Cardiac muscle cell (in vitro differentiated cells and primary cell): ENCODE results near the gene QRICH1. TPM values are rescaled to one million over a fixed set of nuclear protein-coding genes. Genes with fewer than 3 reads are reported as not detected.

Source experiments
- DNase-seq, 2 donors: peaks; one replicate each; pipeline versions ENCODE4 v3.0.0 to v3.0.0-alpha.2; 2010 to 2017; ENCODE audit warnings: low read depth in 1 of 2, low spot score in 1 of 2
- H3K27ac ChIP-seq: fragments of 200-600 bp; sonication (generic); 2 replicates; pipeline ENCODE4 v1.5.1; 2016
- H3K27me3 ChIP-seq: fragments of 200-600 bp; sonication (generic); 2 replicates; pipeline ENCODE4 v1.6.0; 2016; ENCODE audit warnings: control low read depth
- H3K36me3 ChIP-seq: fragments of 200-600 bp; sonication (generic); 2 replicates; pipeline ENCODE4 v1.5.1; 2016; ENCODE audit warnings: control low read depth
- H3K4me1 ChIP-seq: fragments of 200-600 bp; sonication (generic); 2 replicates; pipeline ENCODE4 v1.8.1; 2017; ENCODE audit warnings: low read depth, mild to moderate bottlenecking, mixed run types
- H3K4me3 ChIP-seq: fragments of 200-600 bp; sonication (generic); 2 replicates; pipeline ENCODE4 v1.5.1; 2016; ENCODE audit warnings: mild to moderate bottlenecking
- H3K9me3 ChIP-seq: fragments of 200-600 bp; sonication (generic); 2 replicates; pipeline ENCODE4 v1.5.1; 2017; ENCODE audit warnings: low read depth, mild to moderate bottlenecking, control low read depth
- CTCF ChIP-seq: IDR thresholded peaks from 2 replicates; pipeline ENCODE4 v1.5.1; 2012; ENCODE audit warnings: low read depth, mild to moderate bottlenecking, low read length
- polyA plus RNA-seq: library from polyadenylated mRNA; unstranded; fragments of >200 nt; fragmentation: Nextera tagmentation; extraction: Ambion mirVana; gene quantifications from 2 replicates; pipeline ENCODE4 v1.2.1, GENCODE V29; 2016
- total RNA-seq: library from RNA; depleted of rRNA; stranded (reverse); fragments of >200 nt; gene quantifications from 2 replicates; pipeline ENCODE4 v1.2.3, GENCODE V29; 2016

Gene QRICH1
- total and polyA plus RNA-seq, 2 experiments from 2014 or later, result 44.3 to 116 TPM

GRCh38 chr3:49023775-49024174, 70.1 kb downstream of the QRICH1 start:
- no peak overlapping the region for H3K27ac ChIP-seq
- TF ChIP-seq CTCF, result no peak
- peaks cover 11% of the 10 kb centered on the region for H3K4me1 ChIP-seq
- no peak for DNase-seq
- H3K9me3 ChIP-seq, result no peaks in the 10 kb centered on the region
- H3K27me3 ChIP-seq, result no peaks in the 10 kb centered on the region
- H3K36me3 ChIP-seq, result peaks cover 30% of the 10 kb centered on the region
- no peak overlapping the region for H3K4me3 ChIP-seq

- no peak for DNase-seq
- no peak for TF ChIP-seq CTCF
- H3K4me1 ChIP-seq, result peaks cover 11% of the 10 kb centered on the region
- H3K9me3 ChIP-seq, result no peaks in the 10 kb centered on the region
- peaks cover 30% of the 10 kb centered on the region for H3K36me3 ChIP-seq
- no peaks in the 10 kb centered on the region for H3K27me3 ChIP-seq
- H3K4me3 ChIP-seq, result peak overlapping the region; percentile 55
- peak overlapping the region; percentile 96 for H3K27ac ChIP-seq
Measured at GRCh38 chr3:49022688-49023171, 71.1 kb downstream of the QRICH1 start.

- DNase-seq, result peak; percentile 95 to 96
- Histone ChIP-seq H3K27me3 (no peaks in the 10 kb centered on the region), H3K4me1 (peaks cover 15% of the 10 kb centered on the region), H3K9me3 (no peaks in the 10 kb centered on the region), H3K36me3 (peaks cover 27% of the 10 kb centered on the region), H3K27ac (peak within 1 kb of the TSS; percentile 96), H3K4me3 (peak within 1 kb of the TSS; percentile 55)
- TF ChIP-seq CTCF, result peak; percentile 90
Measured at GRCh38 chr3:49021813-49022687, 71.8 kb downstream of the QRICH1 start, which contains the start of gene NDUFAF3. Gene NDUFAF3 (plus strand): TSS chr3:49022121. CDS start chr3:49022145, 24 bp downstream.

DNA sequence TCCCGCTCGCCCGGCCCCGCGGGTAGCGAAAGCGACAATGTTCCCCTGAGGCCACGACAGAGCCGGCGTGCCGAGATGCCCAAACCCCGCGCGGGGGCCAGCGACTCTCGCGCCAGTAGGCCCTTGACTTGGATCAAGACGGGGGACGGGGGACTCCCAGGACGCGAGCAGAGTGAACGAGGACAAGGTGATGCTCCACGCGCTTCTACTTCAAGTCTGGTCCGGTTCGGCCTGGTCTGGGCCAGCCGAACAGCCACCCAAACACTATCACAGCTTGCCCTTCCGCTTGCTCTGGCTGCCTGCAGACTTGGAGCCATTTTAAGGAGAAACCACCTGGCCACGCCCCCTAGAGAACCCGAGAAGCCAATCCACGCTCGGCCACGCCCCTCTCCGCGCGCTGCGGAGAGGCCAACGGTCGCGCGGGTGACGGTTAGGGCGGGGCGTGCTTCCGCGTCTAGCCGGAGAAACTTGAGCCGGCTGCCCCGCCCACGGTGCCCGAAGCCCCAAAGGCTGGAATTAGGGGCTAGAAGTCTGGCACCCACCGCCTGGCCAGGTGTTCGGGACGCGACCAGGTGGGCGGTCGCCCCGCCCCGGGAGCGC, 72.6 kb downstream of the QRICH1 start:
- no peak for TF ChIP-seq CTCF
- Histone ChIP-seq H3K4me3 (peak overlapping the region; percentile 55), H3K27me3 (no peaks in the 10 kb centered on the region), H3K4me1 (peaks cover 15% of the 10 kb centered on the region), H3K9me3 (no peaks in the 10 kb centered on the region), H3K27ac (peak overlapping the region; percentile 96), H3K36me3 (peaks cover 26% of the 10 kb centered on the region)
- peak; percentile 98 to 100 for DNase-seq

- H3K27me3 ChIP-seq, result no peaks in the 10 kb centered on the region
- H3K36me3 ChIP-seq, result peaks cover 27% of the 10 kb centered on the region
- peak overlapping the region; percentile 96 for H3K27ac ChIP-seq
- H3K9me3 ChIP-seq, result no peaks in the 10 kb centered on the region
- no peak for TF ChIP-seq CTCF
- DNase-seq, result peak in 1 of 2 donors; percentile 39
- peak overlapping the region; percentile 55 for H3K4me3 ChIP-seq
- peaks cover 15% of the 10 kb centered on the region for H3K4me1 ChIP-seq
Measured at GRCh38 chr3:49020330-49021212, 73.3 kb downstream of the QRICH1 start.
